ENCODE data around the gene ASCL4.

- TF ChIP-seq CTCF (conservative IDR thresholded peaks at IDR 0.05) (no peak), ZFX (IDR thresholded peaks at IDR 0.05) (no peak)
These were observed 26.0 kb upstream of the ASCL4 start for GRCh38 chr12:107748472-107748871.

All from C4-2B (cell line).